HepG2 (cell line): ENCODE data around the gene ZBTB4. TPM values are rescaled to one million over a fixed set of nuclear protein-coding genes. Genes with fewer than 3 reads are reported as not detected.

Source experiments
- ELF4 ChIP-seq: sonication (generic); formaldehyde crosslinking; IDR thresholded peaks from 2 replicates; pipeline ENCODE4 v1.5.0; 2020; ENCODE audit warnings: missing genetic modification reagents, mild to moderate bottlenecking, moderate library complexity, borderline replicate concordance
- HHEX ChIP-seq: IDR thresholded peaks from 2 replicates; pipeline ENCODE4 v1.6.1; 2016; ENCODE audit warnings: control low read depth
- MZF1 ChIP-seq: sonication (generic); formaldehyde crosslinking; IDR thresholded peaks from 2 replicates; pipeline ENCODE4 v1.8.1; 2023; ENCODE audit warnings: mild to moderate bottlenecking, missing genetic modification reagents, borderline replicate concordance
- POLR2AphosphoS2 ChIP-seq: IDR thresholded peaks from 2 replicates; pipeline ENCODE4 v1.6.1; 2011; ENCODE audit warnings: low read depth, low read length, improper control_type of control experiment
- ZNF253 ChIP-seq: sonication (generic); formaldehyde crosslinking; IDR thresholded peaks from 2 replicates; pipeline ENCODE4 v1.8.0; 2022; ENCODE audit warnings: mild to moderate bottlenecking, missing genetic modification reagents, borderline replicate concordance
- ZNF296 ChIP-seq: sonication (generic); formaldehyde crosslinking; conservative IDR thresholded peaks from 2 replicates; pipeline ENCODE4 v1.5.0; 2020; ENCODE audit warnings: mild to moderate bottlenecking, missing genetic modification reagents
- ZNF354B ChIP-seq: sonication (generic); formaldehyde crosslinking; IDR thresholded peaks from 2 replicates; pipeline ENCODE4 v1.8.0; 2022; ENCODE audit warnings: mild to moderate bottlenecking, missing genetic modification reagents
- ZNF367 ChIP-seq: sonication (generic); formaldehyde crosslinking; IDR thresholded peaks from 2 replicates; pipeline ENCODE4 v1.4.0; 2020; ENCODE audit warnings: missing genetic modification reagents, borderline replicate concordance
- polyA plus RNA-seq, 8 experiments: library from polyadenylated mRNA; depleted of rRNA in 3 of 8; stranded (reverse) in 7 of 8; unstranded in 1 of 8; fragments of >200 nt; fragmentation: Illumina TruSeq in 4 of 8; extraction: Trizol in 4 of 8; gene quantifications; 2 replicates each; pipeline versions ENCODE4 v1.2.1 to v1.2.3, GENCODE V29; 2011 to 2016; ENCODE audit warnings: low read depth in 4 of 8, missing spikeins in 1 of 8, mixed read lengths in 1 of 8; ENCODE audit not compliant: insufficient read depth in 1 of 8
- total RNA-seq, 5 experiments: library from RNA; depleted of rRNA; stranded (reverse); fragments of >200 nt; fragmentation: Illumina TruSeq; extraction: Trizol; gene quantifications; 2 replicates each; pipeline ENCODE4 v1.2.3, GENCODE V29; 2016; ENCODE audit warnings: low read depth in 1 of 5
- TF ChIP-seq, protein P1 (sequence below): sonication (generic); formaldehyde crosslinking; IDR thresholded peaks from 2 replicates; pipeline ENCODE4 v1.5.1; 2020; ENCODE audit warnings: missing genetic modification reagents, mild to moderate bottlenecking, borderline replicate concordance
- TF ChIP-seq, protein P2 (sequence below): sonication (generic); formaldehyde crosslinking; IDR thresholded peaks from 2 replicates; pipeline ENCODE4 v1.9.0; 2021; ENCODE audit warnings: missing genetic modification reagents, borderline replicate concordance
- TF ChIP-seq, protein P3 (sequence below): sonication (generic); formaldehyde crosslinking; IDR thresholded peaks from 2 replicates; pipeline ENCODE4 v1.4.0; 2020; ENCODE audit warnings: missing genetic modification reagents
- TF ChIP-seq, protein P4 (sequence below): sonication (generic); formaldehyde crosslinking; IDR thresholded peaks from 2 replicates; pipeline ENCODE4 v1.5.0; 2020; ENCODE audit warnings: mild to moderate bottlenecking, missing genetic modification reagents, borderline replicate concordance

The ZBTB4 gene
- total and polyA plus RNA-seq, 2 of the 13 experiments (the other 11 are each of a cell fraction or from before 2014, with no cell fraction given), result 4.3 to 7.4 TPM

DNA sequence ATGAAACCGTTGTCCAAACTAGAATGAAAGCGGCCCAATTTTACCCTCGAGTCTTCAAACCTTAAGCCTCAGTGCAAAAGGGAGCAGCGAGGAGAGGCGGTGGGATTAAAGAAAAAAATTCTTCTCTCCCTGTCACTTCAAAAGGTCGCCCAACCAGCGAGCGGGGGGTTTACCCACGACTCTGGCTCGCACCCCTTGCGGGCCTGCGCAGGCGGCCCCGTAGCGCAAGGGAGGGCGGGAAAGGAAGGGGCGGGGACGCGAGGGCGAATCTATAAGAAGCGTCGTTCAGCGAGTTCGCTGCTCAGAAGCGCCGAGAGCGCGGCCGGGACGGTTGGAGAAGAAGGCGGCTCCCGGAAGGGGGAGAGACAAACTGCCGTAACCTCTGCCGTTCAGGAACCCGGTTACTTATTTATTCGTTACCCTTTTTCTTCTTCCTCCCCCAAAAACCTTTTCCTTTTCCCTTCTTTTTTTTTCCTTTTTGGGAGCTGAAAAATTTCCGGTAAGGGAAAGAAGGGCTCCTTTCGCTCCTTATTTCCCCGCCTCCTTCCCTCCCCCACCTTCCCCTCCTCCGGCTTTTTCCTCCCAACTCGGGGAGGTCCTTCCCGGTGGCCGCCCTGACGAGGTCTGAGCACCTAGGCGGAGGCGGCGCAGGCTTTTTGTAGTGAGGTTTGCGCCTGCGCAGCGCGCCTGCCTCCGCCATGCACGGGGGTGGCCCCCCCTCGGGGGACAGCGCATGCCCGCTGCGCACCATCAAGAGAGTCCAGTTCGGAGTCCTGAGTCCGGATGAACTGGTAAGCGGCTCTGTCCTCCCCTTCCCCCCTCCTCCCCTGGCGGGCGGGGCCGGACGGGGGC lies 4.9 kb upstream of the ZBTB4 start, which contains the start of gene POLR2A (continued):
- TF ChIP-seq, protein P1, sequence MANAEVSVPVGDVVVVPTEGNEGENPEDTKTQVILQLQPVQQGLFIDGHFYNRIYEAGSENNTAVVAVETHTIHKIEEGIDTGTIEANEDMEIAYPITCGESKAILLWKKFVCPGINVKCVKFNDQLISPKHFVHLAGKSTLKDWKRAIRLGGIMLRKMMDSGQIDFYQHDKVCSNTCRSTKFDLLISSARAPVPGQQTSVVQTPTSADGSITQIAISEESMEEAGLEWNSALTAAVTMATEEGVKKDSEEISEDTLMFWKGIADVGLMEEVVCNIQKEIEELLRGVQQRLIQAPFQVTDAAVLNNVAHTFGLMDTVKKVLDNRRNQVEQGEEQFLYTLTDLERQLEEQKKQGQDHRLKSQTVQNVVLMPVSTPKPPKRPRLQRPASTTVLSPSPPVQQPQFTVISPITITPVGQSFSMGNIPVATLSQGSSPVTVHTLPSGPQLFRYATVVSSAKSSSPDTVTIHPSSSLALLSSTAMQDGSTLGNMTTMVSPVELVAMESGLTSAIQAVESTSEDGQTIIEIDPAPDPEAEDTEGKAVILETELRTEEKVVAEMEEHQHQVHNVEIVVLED (CRISPR knock-in tag), result peak; percentile 22; the same call in 1 of the 2 replicates
- TF ChIP-seq ZNF367 (CRISPR knock-in tag) (0 out of 2 replicates have a peak, but pooled peaks have one; percentile 25), ZNF354B (CRISPR knock-in tag) (no peak), ZNF296 (CRISPR knock-in tag) (no peak), POLR2AphosphoS2 (peak; percentile 97), HHEX (CRISPR knock-in tag) (no peak), ZNF253 (peak; percentile 45; the same call in 1 of the 2 replicates), MZF1 (no peak), ELF4 (CRISPR knock-in tag) (no peak; the same call in 1 of the 2 replicates)
- TF ChIP-seq, protein P2, sequence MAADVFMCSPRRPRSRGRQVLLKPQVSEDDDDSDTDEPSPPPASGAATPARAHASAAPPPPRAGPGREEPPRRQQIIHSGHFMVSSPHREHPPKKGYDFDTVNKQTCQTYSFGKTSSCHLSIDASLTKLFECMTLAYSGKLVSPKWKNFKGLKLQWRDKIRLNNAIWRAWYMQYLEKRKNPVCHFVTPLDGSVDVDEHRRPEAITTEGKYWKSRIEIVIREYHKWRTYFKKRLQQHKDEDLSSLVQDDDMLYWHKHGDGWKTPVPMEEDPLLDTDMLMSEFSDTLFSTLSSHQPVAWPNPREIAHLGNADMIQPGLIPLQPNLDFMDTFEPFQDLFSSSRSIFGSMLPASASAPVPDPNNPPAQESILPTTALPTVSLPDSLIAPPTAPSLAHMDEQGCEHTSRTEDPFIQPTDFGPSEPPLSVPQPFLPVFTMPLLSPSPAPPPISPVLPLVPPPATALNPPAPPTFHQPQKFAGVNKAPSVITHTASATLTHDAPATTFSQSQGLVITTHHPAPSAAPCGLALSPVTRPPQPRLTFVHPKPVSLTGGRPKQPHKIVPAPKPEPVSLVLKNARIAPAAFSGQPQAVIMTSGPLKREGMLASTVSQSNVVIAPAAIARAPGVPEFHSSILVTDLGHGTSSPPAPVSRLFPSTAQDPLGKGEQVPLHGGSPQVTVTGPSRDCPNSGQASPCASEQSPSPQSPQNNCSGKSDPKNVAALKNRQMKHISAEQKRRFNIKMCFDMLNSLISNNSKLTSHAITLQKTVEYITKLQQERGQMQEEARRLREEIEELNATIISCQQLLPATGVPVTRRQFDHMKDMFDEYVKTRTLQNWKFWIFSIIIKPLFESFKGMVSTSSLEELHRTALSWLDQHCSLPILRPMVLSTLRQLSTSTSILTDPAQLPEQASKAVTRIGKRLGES (CRISPR knock-in tag), result peak; percentile 80; the same call in 1 of the 2 replicates
- TF ChIP-seq, protein P3, sequence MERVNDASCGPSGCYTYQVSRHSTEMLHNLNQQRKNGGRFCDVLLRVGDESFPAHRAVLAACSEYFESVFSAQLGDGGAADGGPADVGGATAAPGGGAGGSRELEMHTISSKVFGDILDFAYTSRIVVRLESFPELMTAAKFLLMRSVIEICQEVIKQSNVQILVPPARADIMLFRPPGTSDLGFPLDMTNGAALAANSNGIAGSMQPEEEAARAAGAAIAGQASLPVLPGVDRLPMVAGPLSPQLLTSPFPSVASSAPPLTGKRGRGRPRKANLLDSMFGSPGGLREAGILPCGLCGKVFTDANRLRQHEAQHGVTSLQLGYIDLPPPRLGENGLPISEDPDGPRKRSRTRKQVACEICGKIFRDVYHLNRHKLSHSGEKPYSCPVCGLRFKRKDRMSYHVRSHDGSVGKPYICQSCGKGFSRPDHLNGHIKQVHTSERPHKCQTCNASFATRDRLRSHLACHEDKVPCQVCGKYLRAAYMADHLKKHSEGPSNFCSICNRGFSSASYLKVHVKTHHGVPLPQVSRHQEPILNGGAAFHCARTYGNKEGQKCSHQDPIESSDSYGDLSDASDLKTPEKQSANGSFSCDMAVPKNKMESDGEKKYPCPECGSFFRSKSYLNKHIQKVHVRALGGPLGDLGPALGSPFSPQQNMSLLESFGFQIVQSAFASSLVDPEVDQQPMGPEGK (CRISPR knock-in tag), result peak; percentile 100
- TF ChIP-seq, protein P4, sequence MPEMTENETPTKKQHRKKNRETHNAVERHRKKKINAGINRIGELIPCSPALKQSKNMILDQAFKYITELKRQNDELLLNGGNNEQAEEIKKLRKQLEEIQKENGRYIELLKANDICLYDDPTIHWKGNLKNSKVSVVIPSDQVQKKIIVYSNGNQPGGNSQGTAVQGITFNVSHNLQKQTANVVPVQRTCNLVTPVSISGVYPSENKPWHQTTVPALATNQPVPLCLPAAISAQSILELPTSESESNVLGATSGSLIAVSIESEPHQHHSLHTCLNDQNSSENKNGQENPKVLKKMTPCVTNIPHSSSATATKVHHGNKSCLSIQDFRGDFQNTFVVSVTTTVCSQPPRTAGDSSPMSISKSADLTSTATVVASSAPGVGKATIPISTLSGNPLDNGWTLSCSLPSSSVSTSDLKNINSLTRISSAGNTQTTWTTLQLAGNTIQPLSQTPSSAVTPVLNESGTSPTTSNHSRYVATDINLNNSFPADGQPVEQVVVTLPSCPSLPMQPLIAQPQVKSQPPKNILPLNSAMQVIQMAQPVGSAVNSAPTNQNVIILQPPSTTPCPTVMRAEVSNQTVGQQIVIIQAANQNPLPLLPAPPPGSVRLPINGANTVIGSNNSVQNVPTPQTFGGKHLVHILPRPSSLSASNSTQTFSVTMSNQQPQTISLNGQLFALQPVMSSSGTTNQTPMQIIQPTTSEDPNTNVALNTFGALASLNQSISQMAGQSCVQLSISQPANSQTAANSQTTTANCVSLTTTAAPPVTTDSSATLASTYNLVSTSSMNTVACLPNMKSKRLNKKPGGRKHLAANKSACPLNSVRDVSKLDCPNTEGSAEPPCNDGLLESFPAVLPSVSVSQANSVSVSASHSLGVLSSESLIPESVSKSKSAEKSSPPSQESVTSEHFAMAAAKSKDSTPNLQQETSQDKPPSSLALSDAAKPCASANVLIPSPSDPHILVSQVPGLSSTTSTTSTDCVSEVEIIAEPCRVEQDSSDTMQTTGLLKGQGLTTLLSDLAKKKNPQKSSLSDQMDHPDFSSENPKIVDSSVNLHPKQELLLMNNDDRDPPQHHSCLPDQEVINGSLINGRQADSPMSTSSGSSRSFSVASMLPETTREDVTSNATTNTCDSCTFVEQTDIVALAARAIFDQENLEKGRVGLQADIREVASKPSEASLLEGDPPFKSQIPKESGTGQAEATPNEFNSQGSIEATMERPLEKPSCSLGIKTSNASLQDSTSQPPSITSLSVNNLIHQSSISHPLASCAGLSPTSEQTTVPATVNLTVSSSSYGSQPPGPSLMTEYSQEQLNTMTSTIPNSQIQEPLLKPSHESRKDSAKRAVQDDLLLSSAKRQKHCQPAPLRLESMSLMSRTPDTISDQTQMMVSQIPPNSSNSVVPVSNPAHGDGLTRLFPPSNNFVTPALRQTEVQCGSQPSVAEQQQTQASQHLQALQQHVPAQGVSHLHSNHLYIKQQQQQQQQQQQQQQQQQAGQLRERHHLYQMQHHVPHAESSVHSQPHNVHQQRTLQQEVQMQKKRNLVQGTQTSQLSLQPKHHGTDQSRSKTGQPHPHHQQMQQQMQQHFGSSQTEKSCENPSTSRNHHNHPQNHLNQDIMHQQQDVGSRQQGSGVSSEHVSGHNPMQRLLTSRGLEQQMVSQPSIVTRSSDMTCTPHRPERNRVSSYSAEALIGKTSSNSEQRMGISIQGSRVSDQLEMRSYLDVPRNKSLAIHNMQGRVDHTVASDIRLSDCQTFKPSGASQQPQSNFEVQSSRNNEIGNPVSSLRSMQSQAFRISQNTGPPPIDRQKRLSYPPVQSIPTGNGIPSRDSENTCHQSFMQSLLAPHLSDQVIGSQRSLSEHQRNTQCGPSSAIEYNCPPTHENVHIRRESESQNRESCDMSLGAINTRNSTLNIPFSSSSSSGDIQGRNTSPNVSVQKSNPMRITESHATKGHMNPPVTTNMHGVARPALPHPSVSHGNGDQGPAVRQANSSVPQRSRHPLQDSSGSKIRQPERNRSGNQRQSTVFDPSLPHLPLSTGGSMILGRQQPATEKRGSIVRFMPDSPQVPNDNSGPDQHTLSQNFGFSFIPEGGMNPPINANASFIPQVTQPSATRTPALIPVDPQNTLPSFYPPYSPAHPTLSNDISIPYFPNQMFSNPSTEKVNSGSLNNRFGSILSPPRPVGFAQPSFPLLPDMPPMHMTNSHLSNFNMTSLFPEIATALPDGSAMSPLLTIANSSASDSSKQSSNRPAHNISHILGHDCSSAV (CRISPR knock-in tag), result no peak
